Esophagus squamous epithelium (tissue), 4 donors: ENCODE results near the gene DLGAP1.

Source experiments
- POLR2A ChIP-seq, 4 donors: fragments of 450-650 bp; IDR thresholded peaks; one replicate each; pipeline ENCODE4 v1.6.1; 2017; ENCODE audit warnings: antibody characterized with exemption in 4 of 4, mild to moderate bottlenecking in 4 of 4, moderate library complexity in 3 of 4
- TF ChIP-seq, protein P1 (sequence below), 6 experiments: fragments of 450-650 bp in 4 of 6; fragments of 200-600 bp in 2 of 6; sonication (generic) in 2 of 6; IDR thresholded peaks; one replicate each; pipeline ENCODE4 v1.5.1; 2016 to 2019; ENCODE audit warnings: antibody characterized with exemption in 6 of 6, mild to moderate bottlenecking in 4 of 6, moderate library complexity in 4 of 6

DNA sequence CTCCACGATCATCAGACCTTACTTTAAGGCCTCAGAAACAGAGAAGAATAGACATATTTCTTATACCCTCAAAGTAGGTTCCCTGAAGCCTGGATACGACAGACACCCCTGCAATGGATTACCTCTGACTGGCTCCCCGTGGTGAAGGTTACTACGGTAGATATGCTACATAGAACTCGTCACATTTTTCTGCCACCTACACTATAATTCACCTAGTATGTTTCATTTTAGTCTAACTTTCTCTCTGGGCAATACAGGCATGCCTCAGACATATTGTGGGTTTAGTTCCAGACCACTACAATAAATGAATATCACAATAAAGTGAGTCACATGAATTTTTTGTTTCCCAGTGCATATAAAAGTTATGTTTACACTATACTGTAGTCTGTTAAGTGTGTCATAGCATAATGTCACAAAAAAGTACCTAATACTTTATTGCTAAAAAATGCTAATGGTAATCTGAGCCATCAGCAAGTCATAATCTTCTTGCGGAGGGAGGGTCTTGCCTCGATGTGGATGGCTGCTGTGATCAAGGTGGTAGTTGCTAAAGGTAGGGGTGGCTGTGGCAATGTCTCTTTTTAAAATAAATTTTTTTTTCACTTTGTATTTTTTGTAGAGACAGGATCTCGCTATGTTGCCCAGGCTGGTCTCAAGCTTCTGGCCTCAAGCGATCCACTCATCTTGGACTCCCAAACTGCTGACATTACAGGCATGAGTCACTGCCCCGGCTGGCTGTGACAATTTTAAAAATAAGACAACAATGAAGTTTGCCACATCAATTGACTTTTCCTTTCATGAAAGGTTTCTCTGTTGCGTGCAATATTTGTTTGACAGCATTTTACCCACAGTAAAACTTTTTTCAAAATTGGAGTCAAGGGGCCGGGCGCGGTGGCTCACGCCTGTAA lies 940.5 kb downstream of the DLGAP1 start:
- TF ChIP-seq, protein P1, sequence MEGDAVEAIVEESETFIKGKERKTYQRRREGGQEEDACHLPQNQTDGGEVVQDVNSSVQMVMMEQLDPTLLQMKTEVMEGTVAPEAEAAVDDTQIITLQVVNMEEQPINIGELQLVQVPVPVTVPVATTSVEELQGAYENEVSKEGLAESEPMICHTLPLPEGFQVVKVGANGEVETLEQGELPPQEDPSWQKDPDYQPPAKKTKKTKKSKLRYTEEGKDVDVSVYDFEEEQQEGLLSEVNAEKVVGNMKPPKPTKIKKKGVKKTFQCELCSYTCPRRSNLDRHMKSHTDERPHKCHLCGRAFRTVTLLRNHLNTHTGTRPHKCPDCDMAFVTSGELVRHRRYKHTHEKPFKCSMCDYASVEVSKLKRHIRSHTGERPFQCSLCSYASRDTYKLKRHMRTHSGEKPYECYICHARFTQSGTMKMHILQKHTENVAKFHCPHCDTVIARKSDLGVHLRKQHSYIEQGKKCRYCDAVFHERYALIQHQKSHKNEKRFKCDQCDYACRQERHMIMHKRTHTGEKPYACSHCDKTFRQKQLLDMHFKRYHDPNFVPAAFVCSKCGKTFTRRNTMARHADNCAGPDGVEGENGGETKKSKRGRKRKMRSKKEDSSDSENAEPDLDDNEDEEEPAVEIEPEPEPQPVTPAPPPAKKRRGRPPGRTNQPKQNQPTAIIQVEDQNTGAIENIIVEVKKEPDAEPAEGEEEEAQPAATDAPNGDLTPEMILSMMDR (IDR thresholded peaks at IDR 0.05), result no peak
- no peak for TF ChIP-seq POLR2A (IDR thresholded peaks at IDR 0.05)
